Measurements from ENCODE around the gene BMP6. TPM values are rescaled to one million over a fixed set of nuclear protein-coding genes. Genes with fewer than 3 reads are reported as not detected.

The BMP6 gene
- total RNA-seq, 1 experiment from 2014 or later, result 0.15 TPM

DNA sequence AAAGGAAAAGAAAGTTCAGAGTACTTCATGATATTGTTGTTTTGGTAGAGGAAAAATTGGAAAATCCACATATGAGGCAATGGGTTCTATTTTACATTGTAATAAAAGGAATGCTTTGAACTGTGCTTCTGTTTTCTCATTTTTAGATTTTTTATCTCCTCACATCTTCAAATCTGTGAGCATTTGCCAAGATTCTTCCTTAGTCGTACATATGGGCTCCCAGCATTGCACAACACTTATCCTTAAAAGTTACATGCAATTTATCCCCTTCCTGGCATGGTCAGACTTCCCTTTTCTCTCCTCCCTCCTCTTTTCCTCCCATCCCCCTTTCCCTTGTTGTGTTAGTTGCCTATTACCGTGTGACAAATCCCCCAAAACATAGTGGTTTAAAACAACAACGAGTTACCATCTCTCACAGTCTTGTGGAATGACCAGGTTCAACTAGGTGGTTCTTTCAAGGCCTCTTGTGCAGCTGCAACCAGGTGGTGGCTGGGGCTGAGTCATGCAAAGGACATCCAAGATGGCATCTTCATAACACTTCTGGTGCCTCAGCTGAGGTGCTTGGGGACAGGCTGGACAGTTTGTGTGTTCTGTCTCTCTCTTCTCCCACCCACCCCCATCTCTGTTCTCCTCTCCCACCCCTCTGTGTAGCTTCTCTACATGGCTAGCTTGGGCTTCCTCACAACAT, 116.0 kb downstream of the BMP6 start:
- no peak for DNase-seq
- intact Hi-C loops (cut with micrococcal nuclease), result no loop called here
- Histone ChIP-seq H3F3A (ENCODE audit: low read length, unreplicated experiment) (no peaks in the 10 kb centered on the region), H3K4me1 (ENCODE audit: insufficient read depth, low read length) (no peaks in the 10 kb centered on the region), H3K9me2 (replicated peaks; ENCODE audit: low read length) (no peaks in the 10 kb centered on the region), H3K79me2 (ENCODE audit: low read length) (no peaks in the 10 kb centered on the region), H3K4me2 (ENCODE audit: low read length) (no peak overlapping the region), H4K20me1 (ENCODE audit: low read length) (no peaks in the 10 kb centered on the region), H3K4me3 (ENCODE audit: low read length) (no peak overlapping the region), H3K9ac (ENCODE audit: low read length) (no peak overlapping the region), H3K27ac (ENCODE audit: low read length) (no peak overlapping the region), H3K27me3 (ENCODE audit: low read length) (no peaks in the 10 kb centered on the region), H2AFZ (ENCODE audit: low read length) (no peak overlapping the region), H3K9me3 (ENCODE audit: low read length) (no peaks in the 10 kb centered on the region), H3K36me3 (ENCODE audit: low read depth, low read length) (no peaks in the 10 kb centered on the region)
- TF ChIP-seq CTCF (conservative IDR thresholded peaks at IDR 0.05; ENCODE audit: low read depth, low read length) (no peak), EZH2phosphoT487 (IDR thresholded peaks at IDR 0.05; ENCODE audit: borderline replicate concordance, low read length) (no peak), EZH2 (IDR thresholded peaks at IDR 0.05; ENCODE audit: low read length, unreplicated experiment) (no peak)
- ATAC-seq, result no peak
- ChIA-PET CTCF (no interaction called here), POLR2A (ENCODE audit: unreplicated experiment) (no interaction called here)
- BruUV-seq (replicated peaks), result no TSS peak

DNA sequence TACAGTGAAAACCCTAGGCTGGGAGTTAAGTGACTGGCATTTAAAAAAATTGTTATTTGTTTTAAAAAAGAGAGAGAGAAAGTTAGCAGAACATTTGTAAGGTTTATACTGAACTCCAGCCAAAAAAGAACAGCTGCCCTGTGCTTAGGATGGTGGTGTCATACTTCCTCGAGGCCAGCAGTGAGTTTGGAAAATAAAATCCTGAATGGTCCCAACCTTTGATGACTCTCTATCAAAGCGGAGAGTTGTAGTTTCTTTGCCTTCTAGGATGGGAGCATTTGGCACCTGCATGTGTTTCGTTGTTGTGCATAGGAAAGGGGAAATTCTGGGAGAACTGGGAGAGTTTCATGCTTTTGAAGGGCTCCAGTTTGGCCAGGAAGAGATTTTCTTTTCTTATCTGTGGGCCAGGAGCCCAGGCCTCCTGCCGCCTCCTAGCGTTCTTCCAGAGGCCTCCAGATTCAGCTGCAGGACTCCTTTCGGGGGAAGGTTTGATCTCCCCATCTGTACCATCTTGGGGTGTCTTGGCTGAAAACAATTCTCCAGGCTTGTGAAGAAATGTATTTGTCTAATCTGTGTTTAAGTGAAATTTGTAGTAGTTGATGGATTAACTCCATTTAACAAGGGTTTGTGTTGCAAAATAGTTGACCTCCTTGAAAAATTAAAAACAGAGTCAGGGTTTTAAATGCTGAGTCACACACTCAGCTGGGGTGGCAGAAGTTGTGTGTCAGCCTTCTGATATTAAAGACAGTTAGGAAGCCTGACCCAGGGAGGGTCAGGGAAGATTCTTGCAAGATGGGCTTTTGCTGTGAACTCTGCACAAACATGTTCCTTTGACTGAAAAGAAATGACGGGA, 121.3 kb downstream of the BMP6 start:
- Histone ChIP-seq H3K79me2 (ENCODE audit: low read length) (no peaks in the 10 kb centered on the region), H3K9me2 (replicated peaks; ENCODE audit: low read length) (no peaks in the 10 kb centered on the region), H4K20me1 (ENCODE audit: low read length) (no peaks in the 10 kb centered on the region), H3K4me1 (ENCODE audit: insufficient read depth, low read length) (no peaks in the 10 kb centered on the region), H3K36me3 (ENCODE audit: low read depth, low read length) (no peaks in the 10 kb centered on the region), H3F3A (ENCODE audit: low read length, unreplicated experiment) (no peaks in the 10 kb centered on the region), H3K4me3 (ENCODE audit: low read length) (no peak overlapping the region), H3K27me3 (ENCODE audit: low read length) (no peaks in the 10 kb centered on the region), H3K4me2 (ENCODE audit: low read length) (no peak overlapping the region), H2AFZ (ENCODE audit: low read length) (no peak overlapping the region), H3K9ac (ENCODE audit: low read length) (no peak overlapping the region), H3K9me3 (ENCODE audit: low read length) (peaks cover 6% of the 10 kb centered on the region), H3K27ac (ENCODE audit: low read length) (no peak overlapping the region)
- TF ChIP-seq EZH2phosphoT487 (IDR thresholded peaks at IDR 0.05; ENCODE audit: borderline replicate concordance, low read length) (no peak), CTCF (conservative IDR thresholded peaks at IDR 0.05; ENCODE audit: low read depth, low read length) (no peak), EZH2 (IDR thresholded peaks at IDR 0.05; ENCODE audit: low read length, unreplicated experiment) (no peak)
- CTCF ChIA-PET, result no interaction called here
- no peak for DNase-seq
- no TSS peak for BruUV-seq (replicated peaks)
- POLR2A ChIA-PET (ENCODE audit: unreplicated experiment), result no interaction called here
- intact Hi-C loops (cut with micrococcal nuclease), result no loop called here
- ATAC-seq, result no peak

DNA sequence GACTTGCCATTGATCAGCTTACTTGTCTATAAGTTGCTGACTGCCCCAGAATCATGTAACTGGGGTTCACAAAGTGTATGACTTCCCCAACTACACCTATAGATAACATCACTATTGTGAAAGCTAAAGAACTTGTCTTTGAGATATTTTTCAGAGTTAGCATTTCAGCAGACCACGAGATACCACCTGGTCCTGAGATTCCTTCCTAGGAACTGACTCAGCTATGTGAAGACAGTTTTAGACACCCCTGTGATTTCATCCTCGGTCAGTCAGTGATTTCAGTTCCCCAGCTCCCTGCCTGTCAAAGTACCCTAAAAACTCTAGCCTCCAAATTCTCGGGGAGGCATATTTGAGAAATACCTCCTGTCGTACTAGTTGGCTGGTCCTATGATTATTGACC, 122.3 kb downstream of the BMP6 start:
- Histone ChIP-seq H2AFZ (ENCODE audit: low read length) (no peak overlapping the region), H3K4me3 (ENCODE audit: low read length) (no peak overlapping the region), H3K27me3 (ENCODE audit: low read length) (no peaks in the 10 kb centered on the region), H3F3A (ENCODE audit: low read length, unreplicated experiment) (no peaks in the 10 kb centered on the region), H3K9ac (ENCODE audit: low read length) (no peak overlapping the region), H3K27ac (ENCODE audit: low read length) (no peak overlapping the region), H3K9me2 (replicated peaks; ENCODE audit: low read length) (no peaks in the 10 kb centered on the region), H3K9me3 (ENCODE audit: low read length) (peaks cover 6% of the 10 kb centered on the region), H3K4me1 (ENCODE audit: insufficient read depth, low read length) (no peaks in the 10 kb centered on the region), H4K20me1 (ENCODE audit: low read length) (no peaks in the 10 kb centered on the region), H3K4me2 (ENCODE audit: low read length) (no peak overlapping the region), H3K36me3 (ENCODE audit: low read depth, low read length) (no peaks in the 10 kb centered on the region), H3K79me2 (ENCODE audit: low read length) (no peaks in the 10 kb centered on the region)
- DNase-seq (no peak), ATAC-seq (no peak)
- intact Hi-C loops (cut with micrococcal nuclease), result no loop called here
- ChIA-PET POLR2A (ENCODE audit: unreplicated experiment) (no interaction called here), CTCF (no interaction called here)
- no TSS peak for BruUV-seq (replicated peaks)
- TF ChIP-seq EZH2phosphoT487 (IDR thresholded peaks at IDR 0.05; ENCODE audit: borderline replicate concordance, low read length) (no peak), EZH2 (IDR thresholded peaks at IDR 0.05; ENCODE audit: low read length, unreplicated experiment) (no peak), CTCF (conservative IDR thresholded peaks at IDR 0.05; ENCODE audit: low read depth, low read length) (no peak)

Data from PC-3 (cell line).